Measurements from ENCODE around the gene PEX16.
A peak's percentile ranks its signal among the peaks of the same experiment; 100 is the strongest.

The PEX16 gene

DNA sequence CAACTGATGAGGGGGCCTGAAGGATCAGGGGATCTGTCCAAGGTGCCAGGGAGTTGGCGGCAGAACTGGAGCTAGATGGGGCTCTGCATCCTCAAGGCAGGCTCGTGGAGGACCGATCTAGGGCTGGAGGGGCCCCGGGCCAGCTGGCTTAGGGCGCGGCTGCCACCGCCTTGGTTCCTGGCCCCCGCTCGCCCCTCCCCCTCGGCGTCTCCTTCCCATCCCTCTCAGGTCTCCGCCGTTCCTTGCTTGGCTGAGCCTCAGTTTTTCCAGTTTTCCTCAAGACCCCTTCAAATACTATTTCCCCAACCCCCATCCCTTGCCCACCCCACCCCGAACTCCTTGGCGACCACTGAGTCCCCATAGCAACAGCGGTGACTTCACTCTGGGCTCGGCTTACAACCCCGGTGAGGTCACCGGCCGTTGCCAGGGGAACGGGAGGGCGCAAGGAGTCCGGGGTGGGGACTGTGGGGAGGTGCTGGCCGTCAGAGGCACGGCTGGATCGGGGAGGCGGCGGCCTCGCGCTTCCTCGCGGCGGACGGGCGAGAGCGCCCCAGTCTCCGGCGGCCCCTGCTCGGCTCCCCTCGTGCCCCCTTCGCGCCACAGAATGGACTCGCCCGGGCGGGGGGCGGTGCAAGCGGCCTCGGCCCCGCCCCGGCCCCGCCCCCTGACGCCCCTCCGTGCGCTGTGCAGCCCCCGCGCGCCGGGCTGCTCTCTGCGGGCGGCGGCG, 18.1 kb downstream of the PEX16 start:
- DNase-seq (ENCODE audit: low read depth in 1 of 2, low spot score in 1 of 2) = peak; percentile 28 to 42

DNA sequence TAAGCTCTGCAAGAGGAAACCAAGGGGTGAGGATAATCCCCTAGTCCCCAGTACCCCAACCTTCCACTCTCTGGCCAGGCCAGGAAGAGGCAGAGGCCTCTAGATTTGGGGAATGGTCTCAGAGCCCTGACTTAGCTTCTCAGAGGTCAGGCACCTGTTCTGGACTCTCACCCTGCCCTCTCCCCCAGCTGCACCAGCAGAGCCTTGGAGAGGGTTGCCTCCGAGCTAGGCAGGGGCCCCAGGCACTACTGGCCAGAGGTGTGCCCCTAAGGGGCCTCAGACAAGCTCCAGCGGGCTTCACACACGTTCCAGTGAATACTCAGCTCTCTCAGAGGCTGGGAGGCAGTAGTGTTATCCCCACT, 18.6 kb downstream of the PEX16 start:
- no peak for DNase-seq (ENCODE audit: low read depth in 1 of 2, low spot score in 1 of 2)

DNA sequence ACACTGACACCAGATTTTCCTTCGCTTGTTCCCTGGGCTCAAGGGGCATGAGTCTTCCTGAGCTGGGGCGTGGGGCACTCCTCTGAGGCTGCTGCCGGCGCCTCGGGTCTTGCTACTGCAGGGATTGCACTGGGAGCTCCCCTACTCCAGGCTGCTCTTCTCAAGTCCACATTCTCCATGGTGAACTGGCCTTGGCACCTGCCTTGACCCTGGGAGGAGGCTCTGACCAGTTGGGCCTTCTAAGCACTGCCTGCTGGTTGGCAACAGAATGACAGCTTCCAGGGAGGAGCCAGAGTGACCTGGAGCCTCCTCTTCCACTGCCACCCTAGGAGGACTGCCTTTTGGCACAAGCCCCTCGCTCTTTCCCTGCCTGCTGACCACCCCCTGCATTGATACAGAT, 20.1 kb downstream of the PEX16 start:
- DNase-seq (ENCODE audit: low read depth in 1 of 2, low spot score in 1 of 2) = no peak

DNA sequence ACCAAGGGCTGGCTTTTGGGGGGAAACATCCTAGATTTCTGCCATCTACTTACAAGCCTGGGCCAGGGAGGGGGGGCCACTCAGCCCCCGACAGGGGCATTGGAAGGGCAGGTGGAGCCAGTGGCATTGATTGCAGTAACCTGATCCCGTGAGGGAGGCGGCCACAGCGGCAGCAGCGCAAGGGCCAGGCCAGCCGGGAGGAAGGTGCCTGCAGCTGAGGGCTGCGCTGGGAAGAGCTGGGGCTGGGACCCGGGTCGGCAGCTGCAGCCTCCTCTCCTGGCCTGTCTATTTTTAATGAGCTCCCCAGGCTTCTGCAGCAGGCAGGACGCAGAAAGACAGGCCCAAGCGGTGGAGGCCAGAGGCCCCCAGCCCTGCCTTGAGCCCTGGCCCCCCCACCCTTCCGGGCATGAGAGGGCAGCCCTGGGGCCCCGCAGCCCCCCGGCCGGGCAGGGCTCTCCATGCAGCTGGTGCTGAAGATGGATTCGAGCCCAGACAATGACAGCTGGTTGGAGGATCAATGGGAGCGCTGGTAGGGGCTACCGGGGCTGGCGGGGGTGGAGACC, 21.2 kb downstream of the PEX16 start:
- DNase-seq (ENCODE audit: low read depth in 1 of 2, low spot score in 1 of 2) = no peak

DNA sequence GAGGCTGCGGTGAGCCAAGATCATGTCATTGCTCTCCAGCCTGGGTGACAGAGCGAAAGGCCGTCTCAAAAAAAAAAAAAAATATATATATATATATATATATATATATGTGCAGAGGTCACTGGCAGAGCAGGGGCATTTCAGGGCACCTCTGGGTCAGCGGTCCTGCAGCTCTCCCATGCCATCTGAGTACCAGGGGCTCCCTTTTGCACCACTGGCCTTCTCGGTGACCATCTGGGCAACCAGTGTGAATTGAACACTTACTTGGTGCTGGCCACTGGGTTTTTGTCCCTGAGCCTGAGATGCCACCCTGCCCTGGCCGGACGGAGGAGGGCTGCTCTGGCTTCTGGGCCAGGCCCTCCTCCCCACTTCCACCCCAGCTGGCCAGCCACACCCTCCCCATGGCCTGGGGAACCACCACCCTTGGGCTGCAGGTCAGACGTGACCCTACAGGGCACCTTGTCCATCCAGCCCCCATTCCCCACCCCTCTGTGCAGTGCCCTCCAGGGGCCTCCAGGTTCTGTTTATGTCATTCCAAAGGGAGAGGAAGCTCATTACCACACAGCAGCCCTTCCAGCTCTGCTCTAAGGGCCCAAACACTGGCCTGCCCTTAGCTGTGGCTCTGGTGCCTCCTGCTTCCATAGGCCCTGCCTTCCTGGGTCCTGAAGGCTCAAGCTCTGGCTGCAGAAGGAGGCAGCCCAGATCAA, 22.0 kb downstream of the PEX16 start:
- no peak for DNase-seq (ENCODE audit: low read depth in 1 of 2, low spot score in 1 of 2)

DNA sequence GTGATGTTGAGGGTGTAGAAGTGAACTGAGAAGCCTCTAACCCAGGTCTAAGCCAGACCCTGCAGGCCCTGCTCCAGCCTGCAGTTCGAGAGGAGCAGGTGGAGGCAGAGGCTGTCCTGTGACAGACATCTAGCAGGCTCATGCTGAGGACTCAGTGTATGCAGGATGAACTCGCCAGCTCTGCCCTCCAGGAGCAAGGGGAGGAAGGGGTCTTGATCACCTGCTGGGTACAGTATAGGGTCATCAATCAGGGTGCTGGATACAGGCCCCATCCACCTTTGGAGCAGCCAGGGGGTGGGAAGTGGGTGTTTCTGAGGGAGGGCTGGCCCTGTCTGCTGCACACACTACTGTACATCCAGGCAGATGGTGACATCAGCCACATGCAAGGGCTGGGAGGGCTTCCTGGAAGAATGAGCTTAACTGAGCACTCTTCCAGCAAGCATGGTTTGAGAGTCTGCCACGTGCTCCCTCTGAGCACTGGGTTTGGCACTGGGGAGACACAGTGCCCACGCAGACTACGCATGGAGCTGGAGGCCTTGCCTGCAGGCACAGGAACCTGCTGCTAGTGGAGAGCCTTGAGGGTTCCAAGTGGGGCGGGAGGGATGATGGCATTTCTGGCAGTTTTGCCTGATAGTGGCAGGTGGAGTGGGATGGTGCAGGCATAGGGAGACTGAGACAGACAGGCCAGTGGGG, 23.0 kb downstream of the PEX16 start:
- no peak for DNase-seq (ENCODE audit: low read depth in 1 of 2, low spot score in 1 of 2)

DNA sequence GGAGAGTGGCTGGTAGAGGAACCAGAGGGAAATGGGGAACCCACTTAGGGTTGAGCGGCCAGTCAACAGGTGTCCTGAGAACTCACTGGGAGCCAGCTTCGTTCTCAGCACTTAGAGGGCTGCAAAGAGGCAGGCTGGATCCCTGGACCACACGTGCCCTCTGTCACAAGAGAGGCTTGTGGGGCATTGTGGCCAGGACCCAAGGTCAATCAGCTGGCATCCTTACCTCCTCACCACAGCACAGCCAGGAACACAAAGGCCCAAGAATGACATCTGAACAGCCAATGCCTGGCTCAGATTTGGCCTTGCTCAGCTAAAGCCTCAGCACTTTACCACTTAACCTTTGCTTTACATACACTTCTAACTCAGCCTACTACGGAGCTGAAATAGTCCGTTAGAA, 24.8 kb downstream of the PEX16 start:
- DNase-seq (ENCODE audit: low read depth in 1 of 2, low spot score in 1 of 2) = no peak

DNA sequence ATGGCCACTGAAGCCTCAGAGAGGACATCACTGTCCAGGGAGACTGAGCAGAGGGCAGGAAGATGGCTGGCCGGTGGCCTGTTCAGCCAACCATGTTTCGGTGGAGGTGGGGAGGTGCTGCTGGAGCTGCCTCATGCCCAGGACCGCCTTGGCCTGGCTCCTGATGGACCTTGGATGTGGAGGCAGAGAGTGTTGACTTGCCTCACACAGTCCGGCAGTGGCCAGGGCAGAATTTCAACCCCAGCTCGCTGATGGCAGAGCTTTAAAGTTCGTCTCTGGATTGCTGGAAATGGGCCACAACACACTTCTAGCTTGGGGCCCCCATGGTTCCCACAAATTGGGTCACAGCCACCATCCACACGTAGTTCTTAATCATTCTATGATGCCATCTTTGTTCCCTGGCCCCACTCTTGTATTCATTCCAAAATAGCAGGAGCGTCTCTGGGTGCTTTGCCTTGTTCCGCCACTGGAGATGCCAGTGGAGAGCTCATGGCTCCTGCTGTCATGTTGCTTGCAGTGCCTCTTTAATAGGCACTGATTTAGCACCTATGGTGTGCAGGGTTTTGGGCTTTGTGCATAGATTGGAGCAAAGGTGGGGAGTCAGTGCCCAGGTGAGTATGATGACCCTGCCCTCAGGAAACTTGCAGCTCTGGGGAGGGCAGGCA, 26.7 kb downstream of the PEX16 start:
- DNase-seq (ENCODE audit: low read depth in 1 of 2, low spot score in 1 of 2) = no peak

DNA sequence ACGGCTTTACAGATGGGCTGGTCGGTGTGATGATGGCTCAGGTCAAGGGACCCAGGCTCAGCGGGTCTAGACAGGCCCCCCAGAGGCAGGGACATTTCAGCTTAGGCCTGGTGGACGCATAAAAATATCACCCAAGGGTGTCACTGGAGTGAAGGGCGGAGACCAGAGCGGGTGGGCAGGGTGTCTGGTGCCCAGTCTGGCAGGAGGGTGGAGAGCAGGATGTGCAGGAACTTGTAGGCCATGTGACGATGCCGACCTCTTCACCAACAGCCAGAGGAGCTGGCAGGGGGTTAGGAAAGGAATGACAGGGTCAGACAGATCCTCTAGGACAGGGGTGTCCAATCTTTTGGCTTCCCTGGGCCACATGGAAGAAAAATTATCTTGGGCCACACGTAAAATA, 27.7 kb downstream of the PEX16 start:
- no peak for DNase-seq (ENCODE audit: low read depth in 1 of 2, low spot score in 1 of 2)

DNA sequence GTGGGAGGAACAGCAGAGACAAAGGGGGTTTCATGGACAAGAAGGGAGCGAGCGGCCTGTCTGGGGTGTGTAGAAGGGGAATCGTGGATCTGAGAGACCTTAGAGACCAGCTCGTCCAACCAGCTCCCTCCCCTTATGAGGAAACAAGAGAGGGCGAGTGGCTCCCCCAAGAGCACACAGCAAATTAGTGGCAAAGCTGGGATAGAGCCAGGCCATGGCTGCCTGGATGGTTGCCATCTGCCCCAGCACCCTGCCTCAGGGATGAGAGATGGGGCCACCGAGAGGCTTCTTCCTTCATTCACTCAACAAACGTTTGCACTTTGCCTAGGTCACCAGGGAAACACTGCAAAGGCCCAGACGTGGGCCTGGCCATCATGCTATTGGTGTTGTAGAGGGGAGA, 28.1 kb downstream of the PEX16 start:
- no peak for DNase-seq (ENCODE audit: low read depth in 1 of 2, low spot score in 1 of 2)

DNA sequence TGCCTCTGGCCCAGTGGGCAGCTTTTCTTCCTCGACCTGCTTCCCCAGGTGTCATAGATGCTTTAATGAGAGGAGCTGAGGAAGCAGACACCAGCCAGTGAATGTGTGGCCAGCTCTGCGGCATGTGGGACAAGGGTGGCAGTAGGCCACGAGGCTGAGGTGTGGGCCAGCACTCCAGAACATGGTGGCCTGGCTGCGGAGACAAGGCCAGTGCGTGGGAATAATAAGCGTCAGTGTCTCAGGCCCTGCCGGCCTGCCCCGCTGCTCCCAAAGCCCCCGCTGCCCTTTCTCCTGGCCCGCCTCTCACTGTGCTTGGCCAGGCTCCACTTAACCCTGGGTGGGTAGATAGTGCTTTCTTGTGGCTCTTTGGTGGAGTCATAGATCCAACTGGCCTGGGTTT, 30.1 kb downstream of the PEX16 start:
- no peak for DNase-seq (ENCODE audit: low read depth in 1 of 2, low spot score in 1 of 2)

DNA sequence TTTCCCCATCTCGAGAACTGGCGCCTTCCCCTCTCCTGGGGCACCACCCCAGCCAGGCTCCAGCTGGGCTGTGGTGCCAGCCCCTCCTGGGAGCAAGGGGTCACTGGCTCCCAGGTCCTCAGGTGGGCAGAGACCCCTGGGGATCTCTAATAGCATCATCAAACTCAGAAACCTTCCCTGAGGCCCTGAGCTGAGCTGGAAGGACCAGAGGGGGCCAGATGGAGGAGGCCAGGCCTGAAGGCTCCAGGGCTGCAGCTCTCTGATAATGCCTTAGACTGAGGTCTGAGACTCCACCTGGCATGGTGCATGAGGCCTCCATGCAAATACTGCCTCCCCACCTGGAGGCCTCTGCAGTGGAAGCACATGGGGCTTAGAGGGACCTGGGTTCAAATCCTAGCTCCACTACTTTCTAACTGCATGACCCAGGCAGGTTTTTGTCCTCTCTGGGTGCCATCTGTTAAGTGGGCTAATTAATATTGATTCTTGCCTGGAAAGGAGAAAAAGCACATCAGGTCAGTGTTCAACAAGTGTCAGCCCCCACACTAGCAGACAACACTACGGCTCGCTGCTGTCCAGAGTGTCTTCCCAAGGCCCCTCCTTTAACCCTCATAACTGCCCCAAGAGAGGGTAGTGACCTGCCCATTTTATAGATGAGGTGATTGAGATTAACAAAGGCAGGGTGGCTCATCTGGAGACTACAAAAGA, 30.7 kb downstream of the PEX16 start:
- no peak for DNase-seq (ENCODE audit: low read depth in 1 of 2, low spot score in 1 of 2)

DNA sequence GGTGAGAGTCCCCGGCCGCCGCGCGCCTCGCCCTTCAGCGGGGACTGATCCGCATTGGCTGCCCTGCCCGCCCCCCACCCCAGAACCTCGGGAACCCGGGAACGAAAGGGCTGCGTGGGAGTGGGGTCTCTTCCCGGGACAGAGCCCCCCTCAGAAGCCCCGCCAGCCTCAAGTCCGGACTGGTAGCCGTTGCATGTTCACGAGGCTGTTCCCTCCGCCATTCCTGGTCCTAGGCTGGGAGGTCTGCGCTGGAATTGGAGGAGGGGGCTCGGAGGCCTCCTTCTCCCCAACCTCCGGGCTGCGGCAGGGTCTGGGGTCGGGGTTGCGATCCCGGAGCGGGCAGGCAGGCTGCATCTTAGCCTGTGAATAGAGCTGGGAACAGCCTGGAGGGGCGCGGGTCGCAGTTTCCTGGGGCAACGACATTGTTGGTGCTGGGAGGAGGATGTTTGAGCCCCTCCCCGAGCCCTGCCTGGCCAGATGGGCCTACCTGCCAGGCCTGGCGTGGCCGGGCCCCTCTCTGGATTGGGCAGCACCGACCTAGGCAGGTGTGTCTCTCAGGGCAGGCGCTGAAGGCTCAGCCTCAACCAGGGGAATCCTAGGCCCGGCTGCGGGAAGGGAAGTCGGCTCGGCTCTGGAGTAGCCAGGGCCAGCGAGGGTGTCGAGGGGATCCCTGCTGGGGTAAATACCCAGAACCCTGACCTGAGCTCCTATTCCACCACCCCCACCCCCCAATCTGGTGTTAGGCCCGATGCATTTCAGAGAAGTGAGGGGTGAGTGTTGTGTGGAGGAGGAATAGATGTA, 31.6 kb downstream of the PEX16 start:
- DNase-seq (ENCODE audit: low read depth in 1 of 2, low spot score in 1 of 2) = no peak

DNA sequence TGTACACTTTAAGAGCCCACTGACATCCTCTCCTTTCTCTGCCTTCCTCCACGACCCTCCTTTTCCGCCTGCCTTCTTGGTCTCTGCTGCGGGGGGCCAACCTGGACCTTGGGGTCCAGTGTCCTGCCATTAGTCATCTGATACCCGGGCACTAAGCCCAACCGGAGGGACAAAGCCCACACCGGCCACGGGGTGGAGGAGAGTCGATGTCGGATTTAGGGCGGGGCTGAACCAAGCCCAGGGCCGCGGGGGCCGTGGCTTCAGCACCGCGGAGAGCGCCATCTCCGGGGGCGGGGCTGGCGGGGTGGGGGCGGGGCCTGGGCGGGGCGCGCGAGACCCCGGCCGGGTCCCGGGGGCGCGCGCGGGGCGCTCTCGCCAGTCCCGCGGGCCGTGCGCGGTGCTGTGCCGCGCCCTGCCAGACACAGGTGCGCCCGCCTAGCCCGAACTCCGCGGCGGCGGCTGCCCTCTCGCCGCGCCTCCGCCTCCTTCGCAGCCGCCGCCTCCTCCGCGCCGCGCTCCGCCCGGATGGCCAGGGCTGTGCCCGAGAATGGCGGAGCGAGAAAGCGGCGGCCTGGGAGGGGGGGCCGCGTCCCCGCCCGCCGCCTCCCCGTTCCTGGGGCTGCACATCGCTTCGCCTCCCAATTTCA, 32.3 kb downstream of the PEX16 start, which contains the start of gene MAPK8IP1:
Gene MAPK8IP1 (plus strand): TSS at position 378 of the 647 bp plus-strand sequence. CDS start 170 bp downstream, at position 548.
- DNase-seq (ENCODE audit: low read depth in 1 of 2, low spot score in 1 of 2) = peak; percentile 18 to 21

DNA sequence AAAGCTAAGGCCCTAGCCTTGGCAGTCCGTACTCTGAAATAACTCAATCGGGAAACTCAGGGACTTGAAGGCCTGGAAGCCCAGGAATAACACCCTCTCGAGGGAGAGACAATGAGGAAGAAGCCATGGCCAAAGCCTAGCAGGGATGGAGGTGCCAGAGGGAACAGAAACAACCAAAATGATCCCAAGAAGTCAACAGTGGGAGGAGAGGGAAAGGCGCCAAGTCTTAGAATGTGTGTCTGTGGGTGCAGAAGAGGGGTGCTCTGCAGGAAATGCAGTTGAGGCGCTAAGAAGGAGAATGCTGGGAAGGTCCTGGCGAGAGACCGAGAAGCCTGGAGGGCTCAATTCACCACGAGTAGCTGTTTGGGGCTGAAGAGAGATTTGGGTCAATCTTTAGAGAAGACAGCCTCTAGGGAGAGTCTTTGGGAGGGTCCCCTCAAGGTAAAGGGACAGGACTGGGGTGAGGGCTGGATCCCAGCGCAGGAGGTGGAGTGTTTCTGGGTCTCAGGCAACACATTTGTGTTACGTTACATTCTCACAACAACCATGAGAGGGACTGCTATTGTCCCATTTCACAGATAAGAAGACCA, 33.0 kb downstream of the PEX16 start:
- DNase-seq (ENCODE audit: low read depth in 1 of 2, low spot score in 1 of 2) = no peak

DNA sequence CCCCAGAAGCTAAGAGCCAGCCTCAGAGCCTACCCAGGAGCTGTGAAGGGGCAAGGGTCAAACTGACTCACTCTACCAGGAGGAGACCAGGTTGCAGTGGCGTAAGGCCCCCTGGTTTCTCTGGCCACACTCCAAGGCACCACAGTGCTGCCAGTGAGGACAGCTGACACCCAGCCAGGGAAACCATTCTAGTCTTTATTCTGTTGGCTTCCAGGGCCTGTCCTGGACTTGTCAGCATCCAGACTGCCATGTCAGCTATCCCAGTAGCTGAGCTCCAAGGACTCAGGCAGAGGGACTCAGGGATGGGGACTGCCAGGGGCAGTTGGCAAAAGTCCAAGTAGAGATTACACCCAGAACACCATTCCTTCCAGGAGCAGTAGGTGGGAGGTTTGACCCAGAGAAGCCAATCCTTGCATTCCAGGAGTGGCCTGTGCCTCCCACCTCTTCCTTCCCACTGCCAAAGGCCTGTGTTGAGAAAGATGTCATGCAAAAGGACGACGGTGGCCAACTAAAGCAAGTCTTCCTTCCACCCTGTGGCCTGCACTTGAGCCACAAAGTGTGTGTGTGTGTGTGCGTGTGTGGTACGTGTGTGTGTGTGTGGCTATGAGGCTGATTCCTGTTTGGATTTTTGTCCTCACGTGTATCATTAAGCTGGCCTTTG, 35.8 kb downstream of the PEX16 start:
- DNase-seq (ENCODE audit: low read depth in 1 of 2, low spot score in 1 of 2) = no peak

DNA sequence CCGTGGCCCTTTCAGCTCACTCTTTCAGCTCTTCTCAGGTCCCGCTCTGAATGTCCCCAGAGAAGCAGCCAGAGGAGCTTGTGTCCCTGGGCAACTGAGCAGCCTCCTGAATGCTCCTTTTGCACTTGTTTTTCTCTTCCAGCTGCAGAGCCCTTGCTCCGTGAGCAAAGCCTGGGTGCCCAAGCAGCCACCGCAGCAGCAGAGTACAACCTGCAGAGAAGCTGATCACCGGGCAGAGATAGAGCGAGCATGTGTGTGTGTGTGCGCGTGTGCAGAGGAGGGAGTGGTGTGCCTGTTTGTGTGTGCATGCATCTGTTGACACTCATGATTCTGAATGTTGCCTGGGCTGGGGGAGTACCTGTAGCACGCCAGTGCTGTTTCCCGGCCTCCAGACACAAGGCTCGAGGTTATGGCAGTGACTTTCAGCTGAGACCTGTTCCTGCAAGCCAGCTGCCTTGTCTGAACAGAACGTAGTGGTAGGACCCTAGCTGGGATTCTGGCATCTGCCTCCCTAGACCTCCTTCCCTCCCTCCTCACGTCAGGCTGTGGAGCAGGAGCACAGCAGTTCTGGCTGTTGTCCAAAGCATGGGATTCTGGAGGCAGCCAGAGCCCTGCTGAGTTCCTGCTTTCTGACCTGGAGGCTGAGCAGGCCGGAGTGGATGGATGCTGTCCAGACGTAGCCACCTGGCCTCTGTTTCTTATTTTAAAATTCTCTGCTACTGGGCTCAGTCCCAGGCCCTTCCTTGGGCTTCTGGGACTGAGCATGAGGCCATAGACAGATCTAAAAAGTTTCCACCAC, 36.7 kb downstream of the PEX16 start:
- no peak for DNase-seq (ENCODE audit: low read depth in 1 of 2, low spot score in 1 of 2)

Measured in activated CD4-positive, alpha-beta T cell treated with anti-CD3 and anti-CD28 coated beads, Interleukin-2, amount 50 U/mL, for 24 hours (primary cell).